Activated CD8-positive, alpha-beta memory T cell treated with anti-CD3 and anti-CD28 coated beads, Interleukin-2, amount 50 U/mL, for 24 hours (primary cell): ENCODE measurements around the gene FXYD6.

Experiments used
- DNase-seq: peaks from one replicate; pipeline ENCODE4 v3.0.0-alpha.2; 2020; ENCODE audit errors: extremely low read depth

Gene FXYD6

GRCh38 chr11:117849781-117850414, 26.6 kb downstream of the FXYD6 start:
- no peak for DNase-seq

GRCh38 chr11:117843666-117844484, 32.6 kb downstream of the FXYD6 start:
- DNase-seq, result peak; percentile 66

- DNase-seq, result no peak
Observed at GRCh38 chr11:117842131-117842941, 34.1 kb downstream of the FXYD6 start.

- no peak for DNase-seq
Observed at GRCh38 chr11:117841551-117842031, 34.9 kb downstream of the FXYD6 start.

- DNase-seq, result no peak
Observed at GRCh38 chr11:117840881-117841550, 35.4 kb downstream of the FXYD6 start.

GRCh38 chr11:117839936-117840813, 36.3 kb downstream of the FXYD6 start:
- DNase-seq, result no peak

- no peak for DNase-seq
Observed at GRCh38 chr11:117839380-117839881, 37.0 kb downstream of the FXYD6 start.

- DNase-seq, result no peak
Observed at GRCh38 chr11:117838901-117839300, 37.6 kb downstream of the FXYD6 start.

GRCh38 chr11:117837791-117838190, 38.7 kb downstream of the FXYD6 start:
- DNase-seq, result no peak

- no peak for DNase-seq
Observed at GRCh38 chr11:117837070-117837776, 39.2 kb downstream of the FXYD6 start.

- no peak for DNase-seq
Observed at GRCh38 chr11:117836077-117836960, 40.1 kb downstream of the FXYD6 start.

GRCh38 chr11:117835576-117835975, 40.9 kb downstream of the FXYD6 start:
- DNase-seq, result no peak

GRCh38 chr11:117834838-117835443, 41.5 kb downstream of the FXYD6 start:
- DNase-seq, result no peak

GRCh38 chr11:117834068-117834810, 42.2 kb downstream of the FXYD6 start:
- no peak for DNase-seq

GRCh38 chr11:117833401-117833891, 43.0 kb downstream of the FXYD6 start:
- DNase-seq, result no peak

- DNase-seq, result no peak
Observed at GRCh38 chr11:117832511-117832910, 43.9 kb downstream of the FXYD6 start.

GRCh38 chr11:117831661-117832415, 44.6 kb downstream of the FXYD6 start:
- DNase-seq, result no peak
